Measurements from ENCODE around the gene CD44.

GRCh38 chr11:35151683-35152280 lies 12.8 kb downstream of the CD44 start:
- TF ChIP-seq CTCF (IDR thresholded peaks at IDR 0.05), result no peak
- TF ChIP-seq POLR2A (IDR thresholded peaks at IDR 0.05), result no peak
- no peak for TF ChIP-seq POLR2AphosphoS5 (IDR thresholded peaks at IDR 0.05)
- no peak for TF ChIP-seq EP300 (IDR thresholded peaks at IDR 0.05)

All from gastroesophageal sphincter (tissue), 3 donors.